ENCODE measurements around the gene PPFIA1.

GRCh38 chr11:70348191-70348590, 77.7 kb downstream of the PPFIA1 start:
- TF ChIP-seq FOXA1 (IDR thresholded peaks at IDR 0.05) = no peak
- TF ChIP-seq FOXM1 (IDR thresholded peaks at IDR 0.05; ENCODE audit: borderline replicate concordance) = no peak
- TF ChIP-seq HDGF (IDR thresholded peaks at IDR 0.05; ENCODE audit: borderline replicate concordance) = no peak
- TF ChIP-seq SUZ12 (IDR thresholded peaks at IDR 0.05) = no peak
- TF ChIP-seq SP1 (IDR thresholded peaks at IDR 0.05) = no peak

Measured in HEK293T (cell line).